HCT116 (cell line): Measurements from ENCODE around the gene AGTRAP. TPM values are rescaled to one million over a fixed set of nuclear protein-coding genes. Genes with fewer than 3 reads are reported as not detected.

Experiments
- ATAC-seq: fragments of 200-7000 bp; cut with Tn5 transposase; 2 replicates; pipeline ENCODE4 v1.9.1; 2020; ENCODE audit warnings: mild to moderate bottlenecking, moderate library complexity
- BruUV-seq: library from RNA; stranded (reverse); fragments of 400-500 nt; replicated peaks from 2 replicates; lab custom pipeline; 2021; lab: Mats Ljungman, UMichigan
- CTCF ChIA-PET: fragments of 300-600 bp; sonication (Branson Sonifier 250); formaldehyde crosslinking; loops from one replicate; lab custom pipeline; 2021; ENCODE audit warnings: antibody characterized with exemption; lab: Charles Lee
- POLR2A ChIA-PET: fragments of 300-600, 350-600 bp; sonication (Branson Sonifier 250); formaldehyde crosslinking; loops from one replicate; lab custom pipeline; 2021; ENCODE audit warnings: antibody characterized with exemption; lab: Charles Lee
- RAD21 ChIA-PET, 2 experiments: fragments of 300-600 bp; sonication (Branson Sonifier 250); formaldehyde crosslinking; loops; one replicate each; lab custom pipeline; 2023; ENCODE audit warnings: low total read pairs in 2 of 2; ENCODE audit not compliant: uncharacterized antibody in 2 of 2, unreplicated experiment in 2 of 2, low non-redundant PET in 1 of 2; lab: Charles Lee
- DNase-seq: peaks from one replicate; pipeline ENCODE4 v3.0.0-alpha.2; 2010; ENCODE audit warnings: low read depth, low spot score
- H2AFZ ChIP-seq: fragments of 200-600 bp; shearing (Covaris generic), sonication (generic); 2 replicates; pipeline ENCODE4 v1.6.1; 2017; ENCODE audit warnings: low read depth, mixed run types, mixed read lengths, antibody characterized with exemption, low read length; ENCODE audit not compliant: poor library complexity, severe bottlenecking
- H3K27ac ChIP-seq: 2 replicates; pipeline ENCODE4 v1.5.1; 2012; ENCODE audit warnings: low read depth, low read length
- H3K27me3 ChIP-seq: fragments of 200-600 bp; sonication (generic); 2 replicates; pipeline ENCODE4 v1.6.1; 2016; ENCODE audit warnings: mixed run types, low read length, mixed read lengths; ENCODE audit not compliant: insufficient read depth
- H3K36me3 ChIP-seq, 2 experiments: fragments of 200-500 bp in 1 of 2; fragments of 200-600 bp in 1 of 2; sonication (Bioruptor generic) in 1 of 2; sonication (generic) in 1 of 2; 2 replicates each; pipeline versions ENCODE4 v1.5.1 to v1.6.1; 2014 to 2016; ENCODE audit warnings: low read length in 2 of 2, inconsistent platforms in 1 of 2, mixed read lengths in 1 of 2, mixed run types in 1 of 2; ENCODE audit not compliant: insufficient read depth in 2 of 2, control insufficient read depth in 1 of 2
- H3K4me1 ChIP-seq, 2 experiments: fragments of 200-600 bp in 1 of 2; sonication (generic) in 1 of 2; 2 replicates each; pipeline versions ENCODE4 v1.5.1 to v1.6.1; 2012 to 2017; ENCODE audit warnings: low read length in 2 of 2, inconsistent platforms in 1 of 2, mild to moderate bottlenecking in 1 of 2, mixed read lengths in 1 of 2, mixed run types in 1 of 2, moderate library complexity in 1 of 2; ENCODE audit not compliant: insufficient read depth in 2 of 2, control insufficient read depth in 1 of 2
- H3K4me2 ChIP-seq: fragments of 200-600 bp; sonication (generic); 2 replicates; pipeline ENCODE4 v1.6.1; 2017; ENCODE audit warnings: mixed run types, low read length, mixed read lengths
- H3K4me3 ChIP-seq, 2 experiments: fragments of 200-600 bp in 1 of 2; sonication (generic) in 1 of 2; replicated peaks in 1 of 2; 2 replicates each; pipeline ENCODE4 v1.5.1; 2011 to 2016; ENCODE audit warnings: low read length in 2 of 2, control low read depth in 1 of 2, low read depth in 1 of 2, mild to moderate bottlenecking in 1 of 2, mixed read lengths in 1 of 2, mixed run types in 1 of 2
- H3K79me2 ChIP-seq: fragments of 200-600 bp; sonication (generic); 2 replicates; pipeline ENCODE4 v1.6.1; 2017; ENCODE audit warnings: mild to moderate bottlenecking, mixed run types, low read length, moderate library complexity, mixed read lengths; ENCODE audit not compliant: insufficient read depth
- H3K9ac ChIP-seq: fragments of 200-600 bp; sonication (generic); 2 replicates; pipeline ENCODE4 v1.6.1; 2016; ENCODE audit warnings: low read length, mixed read lengths
- H3K9me2 ChIP-seq: fragments of 200-600 bp; sonication (generic), shearing (Covaris generic); 2 replicates; pipeline ENCODE4 v1.6.1; 2017; ENCODE audit warnings: mixed run types, mild to moderate bottlenecking, moderate library complexity; ENCODE audit not compliant: insufficient read depth
- H3K9me3 ChIP-seq, 2 experiments: fragments of 200-500 bp in 1 of 2; fragments of 200-600 bp in 1 of 2; sonication (Bioruptor generic) in 1 of 2; sonication (generic) in 1 of 2; 2 replicates each; pipeline ENCODE4 v1.6.1; 2014 to 2017; ENCODE audit warnings: low read length in 2 of 2, mixed read lengths in 2 of 2, inconsistent platforms in 1 of 2, low read depth in 1 of 2, mild to moderate bottlenecking in 1 of 2, mixed run types in 1 of 2, moderate library complexity in 1 of 2; ENCODE audit not compliant: control insufficient read depth in 1 of 2, insufficient read depth in 1 of 2
- H4K20me1 ChIP-seq: fragments of 200-600 bp; sonication (generic), shearing (Covaris generic); 2 replicates; pipeline ENCODE4 v1.6.1; 2017; ENCODE audit warnings: mixed run types, mild to moderate bottlenecking, moderate library complexity; ENCODE audit not compliant: insufficient read depth
- ATF3 ChIP-seq: IDR thresholded peaks from 2 replicates; pipeline ENCODE4 v1.6.1; 2012
- CEBPB ChIP-seq: IDR thresholded peaks from 2 replicates; pipeline ENCODE4 v1.6.1; 2012; ENCODE audit warnings: low read depth
- FOSL1 ChIP-seq: IDR thresholded peaks from 2 replicates; pipeline ENCODE4 v1.6.1; 2012; ENCODE audit warnings: low read depth
- POLR2A ChIP-seq: IDR thresholded peaks from 2 replicates; pipeline ENCODE4 v1.7.0; 2011; ENCODE audit warnings: borderline replicate concordance; ENCODE audit not compliant: insufficient read depth, insufficient read length; ENCODE audit errors: extremely low read depth
- RAD21 ChIP-seq: IDR thresholded peaks from 2 replicates; pipeline ENCODE4 v1.6.1; 2012; ENCODE audit warnings: low read depth, mild to moderate bottlenecking
- REST ChIP-seq: IDR thresholded peaks from 2 replicates; pipeline ENCODE4 v1.6.1; 2012; ENCODE audit warnings: low read depth
- SIN3A ChIP-seq: IDR thresholded peaks from 2 replicates; pipeline ENCODE4 v1.6.1; 2012; ENCODE audit warnings: low read depth
- SRF ChIP-seq: IDR thresholded peaks from 2 replicates; pipeline ENCODE4 v1.6.1; 2012; ENCODE audit warnings: low read depth
- TCF7L2 ChIP-seq: IDR thresholded peaks from 2 replicates; pipeline ENCODE4 v1.7.0; 2011; ENCODE audit warnings: borderline replicate concordance, inconsistent platforms; ENCODE audit not compliant: insufficient read depth, insufficient read length; ENCODE audit errors: extremely low read depth
- YY1 ChIP-seq: IDR thresholded peaks from 2 replicates; pipeline ENCODE4 v1.6.1; 2011; ENCODE audit warnings: low read length, low read depth, moderate library complexity, mild to moderate bottlenecking; ENCODE audit not compliant: insufficient replicate concordance; ENCODE audit errors: extremely low read depth
- ZFX ChIP-seq: fragments of 450-650 bp; IDR thresholded peaks from 2 replicates; pipeline ENCODE4 v1.6.1; 2017
- ZNF274 ChIP-seq: fragments of 200-500 bp; sonication (Bioruptor generic); IDR thresholded peaks from 2 replicates; pipeline ENCODE4 v1.6.1; 2014; ENCODE audit warnings: mild to moderate bottlenecking, low read depth, low read length, inconsistent platforms
- intact Hi-C: fragments of 100-400 bp; cut with micrococcal nuclease; formaldehyde crosslinking; loops from 2 replicates; pipeline ENCODE4 v1.10.0; 2022
- total RNA-seq: library from RNA; stranded (reverse); gene quantifications from one replicate; pipeline ENCODE4 v1.2.1, GENCODE V29; 2021; ENCODE audit not compliant: unreplicated experiment

Gene AGTRAP
- total RNA-seq, 1 experiment from 2014 or later = 49.0 TPM

- POLR2A ChIA-PET = no interaction called here
Measured at GRCh38 chr1:11799099-11799498, 63.2 kb downstream of the AGTRAP start.

More at GRCh38 chr1:11799099-11799498, 63.2 kb downstream of the AGTRAP start:
- ChIA-PET RAD21 (no interaction called here), CTCF (no interaction called here)
- BruUV-seq = no TSS peak
- Histone ChIP-seq H3K4me1 (peaks cover 28 to 50% of the 10 kb centered on the region in 2 experiments), H3K4me2 (no peak overlapping the region), H3K36me3 (no peaks in the 10 kb centered on the region), H3K27ac (no peak overlapping the region), H3K9me2 (no peaks in the 10 kb centered on the region), H3K79me2 (no peaks in the 10 kb centered on the region), H3K27me3 (no peaks in the 10 kb centered on the region), H3K9me3 (no peaks in the 10 kb centered on the region), H2AFZ (no peak overlapping the region)
- intact Hi-C loops = no loop called here
- no peak for ATAC-seq
- TF ChIP-seq ZNF274 (no peak), POLR2A (no peak), REST (no peak), YY1 (no peak), SRF (no peak), SIN3A (no peak), ATF3 (no peak), TCF7L2 (no peak), RAD21 (no peak), FOSL1 (no peak), ZFX (no peak), CEBPB (no peak)
- TF ChIP-seq, all 23 proteins: peak for 0
- no peak overlapping the region for H3K4me3 ChIP-seq
- DNase-seq = no peak
- no peaks in the 10 kb centered on the region for H4K20me1 ChIP-seq
- H3K9ac ChIP-seq = no peak overlapping the region
